SK-N-SH (cell line): ENCODE results near the gene DUSP28.

ENCODE experiments used
- GABPA ChIP-seq: IDR thresholded peaks from 2 replicates; pipeline ENCODE4 v1.4.0; 2012; ENCODE audit warnings: low read depth, mild to moderate bottlenecking
- MAX ChIP-seq: IDR thresholded peaks from 2 replicates; pipeline ENCODE4 v1.4.0; 2012; ENCODE audit warnings: low read depth
- MXI1 ChIP-seq: IDR thresholded peaks from 2 replicates; pipeline ENCODE4 v1.6.1; 2012; ENCODE audit warnings: mild to moderate bottlenecking, low read depth, low read length, improper control_type of control experiment
- NRF1 ChIP-seq: IDR thresholded peaks from 2 replicates; pipeline ENCODE4 v1.6.1; 2012; ENCODE audit warnings: low read depth, mild to moderate bottlenecking, low read length
- POLR2AphosphoS5 ChIP-seq: IDR thresholded peaks from 2 replicates; pipeline ENCODE4 v1.6.1; 2012; ENCODE audit warnings: low read depth, low read length
- RAD21 ChIP-seq: IDR thresholded peaks from 2 replicates; pipeline ENCODE4 v1.6.1; 2012; ENCODE audit warnings: mild to moderate bottlenecking, low read length
- REST ChIP-seq: IDR thresholded peaks from 2 replicates; pipeline ENCODE4 v1.6.1; 2012; ENCODE audit warnings: mild to moderate bottlenecking, low read depth, low read length, moderate library complexity
- TF ChIP-seq, protein P1 (sequence below): fragments of 200-600 bp; sonication (generic); IDR thresholded peaks from 2 replicates; pipeline ENCODE4 v1.6.1; 2017; ENCODE audit warnings: antibody characterized with exemption, mild to moderate bottlenecking, moderate library complexity

DNA sequence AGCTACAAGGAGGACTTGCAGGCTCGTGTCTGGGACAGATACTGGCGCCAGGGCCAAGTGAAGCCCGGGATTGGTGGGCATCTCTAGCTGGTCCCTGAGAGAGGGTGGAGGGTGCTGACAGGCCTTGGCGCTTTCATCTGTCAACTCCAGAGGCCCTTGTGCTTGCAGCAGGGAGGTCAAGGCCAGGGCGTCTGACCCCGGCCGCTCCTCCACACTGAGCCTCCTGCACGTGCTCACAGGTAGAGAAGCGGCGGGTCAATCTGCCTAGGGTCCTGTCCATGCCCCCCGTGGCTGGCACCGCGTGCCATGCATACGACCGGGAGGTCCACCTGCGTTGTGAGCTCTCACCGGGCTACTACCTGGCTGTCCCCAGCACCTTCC, 35.9 kb downstream of the DUSP28 start:
- TF ChIP-seq, protein P1, sequence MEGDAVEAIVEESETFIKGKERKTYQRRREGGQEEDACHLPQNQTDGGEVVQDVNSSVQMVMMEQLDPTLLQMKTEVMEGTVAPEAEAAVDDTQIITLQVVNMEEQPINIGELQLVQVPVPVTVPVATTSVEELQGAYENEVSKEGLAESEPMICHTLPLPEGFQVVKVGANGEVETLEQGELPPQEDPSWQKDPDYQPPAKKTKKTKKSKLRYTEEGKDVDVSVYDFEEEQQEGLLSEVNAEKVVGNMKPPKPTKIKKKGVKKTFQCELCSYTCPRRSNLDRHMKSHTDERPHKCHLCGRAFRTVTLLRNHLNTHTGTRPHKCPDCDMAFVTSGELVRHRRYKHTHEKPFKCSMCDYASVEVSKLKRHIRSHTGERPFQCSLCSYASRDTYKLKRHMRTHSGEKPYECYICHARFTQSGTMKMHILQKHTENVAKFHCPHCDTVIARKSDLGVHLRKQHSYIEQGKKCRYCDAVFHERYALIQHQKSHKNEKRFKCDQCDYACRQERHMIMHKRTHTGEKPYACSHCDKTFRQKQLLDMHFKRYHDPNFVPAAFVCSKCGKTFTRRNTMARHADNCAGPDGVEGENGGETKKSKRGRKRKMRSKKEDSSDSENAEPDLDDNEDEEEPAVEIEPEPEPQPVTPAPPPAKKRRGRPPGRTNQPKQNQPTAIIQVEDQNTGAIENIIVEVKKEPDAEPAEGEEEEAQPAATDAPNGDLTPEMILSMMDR = no peak
- TF ChIP-seq NRF1 (no peak), REST (no peak), MXI1 (no peak), MAX (no peak), GABPA (no peak), POLR2AphosphoS5 (no peak), RAD21 (no peak)
